ENCODE results near the gene UNC45A. TPM values are rescaled to one million over a fixed set of nuclear protein-coding genes. Genes with fewer than 3 reads are reported as not detected.

Gene UNC45A
- total and polyA plus RNA-seq, 9 donors: 26.2 to 75.6 (median 53.2) TPM

GRCh38 chr15:90962021-90962420, 26.9 kb downstream of the UNC45A start:
- intact Hi-C loops (cut with DNase I): no loop called here
- Histone ChIP-seq H3K4me3 (no peak overlapping the region), H3K9me3 (no peaks in the 10 kb centered on the region), H3K36me3 (no peaks in the 10 kb centered on the region), H3K4me1 (ENCODE audit: insufficient read depth) (peaks cover 5% of the 10 kb centered on the region), H3K27ac (no peak overlapping the region), H3K27me3 (no peaks in the 10 kb centered on the region)
- no peak for DNase-seq
- TF ChIP-seq POLR2A (IDR thresholded peaks at IDR 0.05): no peak
- TF ChIP-seq EP300 (IDR thresholded peaks at IDR 0.05): no peak
- TF ChIP-seq CTCF (IDR thresholded peaks at IDR 0.05): no peak
- 84 to 87% (median 87%) methylated on average over 4 of the region's 4 CpGs for WGBS, 3 donors

- Histone ChIP-seq H3K36me3 (no peaks in the 10 kb centered on the region), H3K9me3 (no peaks in the 10 kb centered on the region), H3K4me1 (ENCODE audit: insufficient read depth) (no peaks in the 10 kb centered on the region), H3K27ac (no peak overlapping the region), H3K27me3 (no peaks in the 10 kb centered on the region), H3K4me3 (no peak overlapping the region)
- DNase-seq: no peak
- TF ChIP-seq POLR2A (IDR thresholded peaks at IDR 0.05) (no peak), EP300 (IDR thresholded peaks at IDR 0.05) (no peak)
- intact Hi-C loops (cut with DNase I): no loop called here
- 82 to 88% (median 84%) methylated on average over 9 of the region's 9 CpGs for WGBS, 3 donors
Observed at GRCh38 chr15:90966262-90966661, 31.2 kb downstream of the UNC45A start.

GRCh38 chr15:90967206-90967605, 32.1 kb downstream of the UNC45A start:
- intact Hi-C loops (cut with DNase I): no loop called here
- H3K36me3 ChIP-seq: no peaks in the 10 kb centered on the region

GRCh38 chr15:90968434-90968833, 33.3 kb downstream of the UNC45A start:
- no peaks in the 10 kb centered on the region for H3K4me1 ChIP-seq (ENCODE audit: insufficient read depth)
- no peaks in the 10 kb centered on the region for H3K27me3 ChIP-seq
- TF ChIP-seq POLR2A (IDR thresholded peaks at IDR 0.05): no peak
- TF ChIP-seq CTCF (IDR thresholded peaks at IDR 0.05): no peak
- no peak for TF ChIP-seq EP300 (IDR thresholded peaks at IDR 0.05)
- no peak overlapping the region for H3K27ac ChIP-seq
- no peak for DNase-seq
- WGBS, 3 donors: 93 to 98% (median 95%) methylated on average over 1 of the region's 1 CpG
- no peak overlapping the region for H3K4me3 ChIP-seq
- H3K9me3 ChIP-seq: no peaks in the 10 kb centered on the region
- no peaks in the 10 kb centered on the region for H3K36me3 ChIP-seq
- intact Hi-C loops (cut with DNase I): no loop called here

More at GRCh38 chr15:90967206-90967605, 32.1 kb downstream of the UNC45A start:
- Histone ChIP-seq H3K27ac (no peak overlapping the region), H3K27me3 (no peaks in the 10 kb centered on the region), H3K4me1 (ENCODE audit: insufficient read depth) (no peaks in the 10 kb centered on the region), H3K4me3 (no peak overlapping the region), H3K9me3 (no peaks in the 10 kb centered on the region)
- TF ChIP-seq POLR2A (IDR thresholded peaks at IDR 0.05) (no peak), CTCF (IDR thresholded peaks at IDR 0.05) (no peak), EP300 (IDR thresholded peaks at IDR 0.05) (no peak)
- DNase-seq: no peak
- WGBS, 3 donors: 90 to 94% (median 92%) methylated on average over 5 of the region's 5 CpGs

GRCh38 chr15:90970274-90970673, 35.2 kb downstream of the UNC45A start:
- TF ChIP-seq POLR2A (IDR thresholded peaks at IDR 0.05): no peak
- TF ChIP-seq CTCF (IDR thresholded peaks at IDR 0.05): no peak
- TF ChIP-seq EP300 (IDR thresholded peaks at IDR 0.05): no peak
- 84 to 91% (median 87%) methylated on average over 7 of the region's 7 CpGs for WGBS, 3 donors
- intact Hi-C loops (cut with DNase I): no loop called here
- no peaks in the 10 kb centered on the region for H3K4me1 ChIP-seq (ENCODE audit: insufficient read depth)
- no peaks in the 10 kb centered on the region for H3K9me3 ChIP-seq
- no peak overlapping the region for H3K27ac ChIP-seq
- H3K27me3 ChIP-seq: no peaks in the 10 kb centered on the region
- no peak for DNase-seq
- no peaks in the 10 kb centered on the region for H3K36me3 ChIP-seq
- H3K4me3 ChIP-seq: no peak overlapping the region

Data from ovary (tissue), 9 donors.